Neural cell (in vitro differentiated cells): ENCODE results near the gene NRCAM. TPM values are rescaled to one million over a fixed set of nuclear protein-coding genes. Genes with fewer than 3 reads are reported as not detected.

Experiments
- H2AFZ ChIP-seq: fragments of 200-600, 300-800 bp; sonication (generic), shearing (Covaris generic); 2 replicates; pipeline ENCODE4 v1.6.0; 2014; ENCODE audit warnings: low read depth, mild to moderate bottlenecking, antibody characterized with exemption, low read length, moderate library complexity
- H3F3A ChIP-seq: fragments of 200-600 bp; shearing (Covaris generic); 2 replicates; pipeline ENCODE4 v1.6.1; 2016; ENCODE audit warnings: mild to moderate bottlenecking, moderate library complexity, mixed read lengths, antibody characterized with exemption, low read length; ENCODE audit not compliant: insufficient read depth, poor library complexity, severe bottlenecking
- H3K27ac ChIP-seq: fragments of 200-600, 300-800 bp; sonication (generic), shearing (Covaris generic); 2 replicates; pipeline ENCODE4 v1.5.1; 2014; ENCODE audit warnings: mild to moderate bottlenecking, low read length, moderate library complexity
- H3K27me3 ChIP-seq: fragments of 300-800, 200-600 bp; sonication (generic), shearing (Covaris generic); 2 replicates; pipeline ENCODE4 v1.6.0; 2014; ENCODE audit warnings: mild to moderate bottlenecking, low read depth, low read length, moderate library complexity; ENCODE audit not compliant: insufficient read depth
- H3K36me3 ChIP-seq: fragments of 300-800, 200-600 bp; sonication (generic), shearing (Covaris generic); 2 replicates; pipeline ENCODE4 v1.5.1; 2014; ENCODE audit warnings: mild to moderate bottlenecking, antibody characterized with exemption, low read length, moderate library complexity; ENCODE audit not compliant: insufficient read depth
- H3K4me2 ChIP-seq: fragments of 300-800, 200-600 bp; sonication (generic), shearing (Covaris generic); 2 replicates; pipeline ENCODE4 v1.6.0; 2014; ENCODE audit warnings: mild to moderate bottlenecking, low read length
- H3K4me3 ChIP-seq: fragments of 300-800, 200-600 bp; sonication (generic), shearing (Covaris generic); 2 replicates; pipeline ENCODE4 v1.5.1; 2014; ENCODE audit warnings: mild to moderate bottlenecking, low read length, moderate library complexity
- H3K79me2 ChIP-seq: fragments of 200-600 bp; shearing (Covaris generic); replicated peaks from 2 replicates; pipeline ENCODE4 v1.6.0; 2014; ENCODE audit warnings: mild to moderate bottlenecking, low read length, moderate library complexity; ENCODE audit not compliant: insufficient read depth
- H3K9ac ChIP-seq: fragments of 300-800, 200-600 bp; sonication (generic), shearing (Covaris generic); 2 replicates; pipeline ENCODE4 v1.6.1; 2016; ENCODE audit warnings: mild to moderate bottlenecking, low read length, mixed read lengths
- H3K9me2 ChIP-seq: fragments of 200-600 bp; shearing (Covaris generic); 2 replicates; pipeline ENCODE4 v1.6.1; 2016; ENCODE audit warnings: mild to moderate bottlenecking, low read length, mixed read lengths; ENCODE audit not compliant: insufficient read depth
- H3K9me3 ChIP-seq: fragments of 200-600, 300-800 bp; sonication (generic), shearing (Covaris generic); 2 replicates; pipeline ENCODE4 v1.6.1; 2016; ENCODE audit warnings: mild to moderate bottlenecking, mixed run types, low read length, moderate library complexity, mixed read lengths
- H4K20me1 ChIP-seq: fragments of 200-600 bp; shearing (Covaris generic); 2 replicates; pipeline ENCODE4 v1.6.1; 2016; ENCODE audit warnings: mild to moderate bottlenecking, mixed run types; ENCODE audit not compliant: insufficient read depth
- EP300 ChIP-seq: fragments of 450-650 bp; conservative IDR thresholded peaks from 2 replicates; pipeline ENCODE4 v1.6.1; 2014; ENCODE audit warnings: antibody characterized with exemption, mild to moderate bottlenecking, moderate library complexity; ENCODE audit not compliant: poor library complexity, severe bottlenecking
- EZH2 ChIP-seq: fragments of 200-600, 300-800 bp; shearing (Covaris generic), sonication (generic); IDR thresholded peaks from 2 replicates; pipeline ENCODE4 v1.6.1; 2014; ENCODE audit warnings: antibody characterized with exemption, low read length, borderline replicate concordance, mild to moderate bottlenecking; ENCODE audit not compliant: insufficient read depth, poor library complexity, severe bottlenecking
- POLR2AphosphoS5 ChIP-seq: IDR thresholded peaks from 2 replicates; pipeline ENCODE4 v1.6.1; 2012
- RAD21 ChIP-seq: fragments of 450-650 bp; conservative IDR thresholded peaks from 2 replicates; pipeline ENCODE4 v1.6.1; 2014; ENCODE audit warnings: antibody characterized with exemption, mild to moderate bottlenecking, moderate library complexity
- SMC3 ChIP-seq: fragments of 450-650 bp; conservative IDR thresholded peaks from 2 replicates; pipeline ENCODE4 v1.6.1; 2014; ENCODE audit warnings: antibody characterized with exemption, mild to moderate bottlenecking, moderate library complexity; ENCODE audit not compliant: poor library complexity
- TAF1 ChIP-seq: IDR thresholded peaks from 2 replicates; pipeline ENCODE4 v1.6.1; 2012; ENCODE audit warnings: low read depth
- polyA plus RNA-seq: library from polyadenylated mRNA; depleted of rRNA; stranded (reverse); fragments of >200 nt; gene quantifications from 2 replicates; pipeline ENCODE4 v1.2.3, GENCODE V29; 2014
- TF ChIP-seq, protein P1 (sequence below): fragments of 450-650 bp; IDR thresholded peaks from 2 replicates; pipeline ENCODE4 v1.5.1; 2014; ENCODE audit warnings: antibody characterized with exemption, mild to moderate bottlenecking, moderate library complexity; ENCODE audit not compliant: poor library complexity, severe bottlenecking
- TF ChIP-seq, protein P2 (sequence below): IDR thresholded peaks from 2 replicates; pipeline ENCODE4 v1.6.1; 2012; ENCODE audit warnings: borderline replicate concordance

The NRCAM gene
- polyA plus RNA-seq, 1 donor from 2014 or later: 90.9 TPM

- Histone ChIP-seq H2AFZ (no peak overlapping the region), H3F3A (no peaks in the 10 kb centered on the region), H3K9ac (no peak overlapping the region), H3K9me2 (no peaks in the 10 kb centered on the region), H3K9me3 (no peaks in the 10 kb centered on the region), H3K27ac (no peak overlapping the region), H3K27me3 (no peaks in the 10 kb centered on the region), H3K79me2 (peaks cover 66% of the 10 kb centered on the region), H3K36me3 (no peaks in the 10 kb centered on the region), H3K4me2 (no peak overlapping the region), H3K4me3 (no peak overlapping the region), H4K20me1 (no peaks in the 10 kb centered on the region)
- TF ChIP-seq, protein P1, sequence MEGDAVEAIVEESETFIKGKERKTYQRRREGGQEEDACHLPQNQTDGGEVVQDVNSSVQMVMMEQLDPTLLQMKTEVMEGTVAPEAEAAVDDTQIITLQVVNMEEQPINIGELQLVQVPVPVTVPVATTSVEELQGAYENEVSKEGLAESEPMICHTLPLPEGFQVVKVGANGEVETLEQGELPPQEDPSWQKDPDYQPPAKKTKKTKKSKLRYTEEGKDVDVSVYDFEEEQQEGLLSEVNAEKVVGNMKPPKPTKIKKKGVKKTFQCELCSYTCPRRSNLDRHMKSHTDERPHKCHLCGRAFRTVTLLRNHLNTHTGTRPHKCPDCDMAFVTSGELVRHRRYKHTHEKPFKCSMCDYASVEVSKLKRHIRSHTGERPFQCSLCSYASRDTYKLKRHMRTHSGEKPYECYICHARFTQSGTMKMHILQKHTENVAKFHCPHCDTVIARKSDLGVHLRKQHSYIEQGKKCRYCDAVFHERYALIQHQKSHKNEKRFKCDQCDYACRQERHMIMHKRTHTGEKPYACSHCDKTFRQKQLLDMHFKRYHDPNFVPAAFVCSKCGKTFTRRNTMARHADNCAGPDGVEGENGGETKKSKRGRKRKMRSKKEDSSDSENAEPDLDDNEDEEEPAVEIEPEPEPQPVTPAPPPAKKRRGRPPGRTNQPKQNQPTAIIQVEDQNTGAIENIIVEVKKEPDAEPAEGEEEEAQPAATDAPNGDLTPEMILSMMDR: no peak
- no peak for TF ChIP-seq SMC3
- TF ChIP-seq EP300: no peak
- TF ChIP-seq, protein P2, sequence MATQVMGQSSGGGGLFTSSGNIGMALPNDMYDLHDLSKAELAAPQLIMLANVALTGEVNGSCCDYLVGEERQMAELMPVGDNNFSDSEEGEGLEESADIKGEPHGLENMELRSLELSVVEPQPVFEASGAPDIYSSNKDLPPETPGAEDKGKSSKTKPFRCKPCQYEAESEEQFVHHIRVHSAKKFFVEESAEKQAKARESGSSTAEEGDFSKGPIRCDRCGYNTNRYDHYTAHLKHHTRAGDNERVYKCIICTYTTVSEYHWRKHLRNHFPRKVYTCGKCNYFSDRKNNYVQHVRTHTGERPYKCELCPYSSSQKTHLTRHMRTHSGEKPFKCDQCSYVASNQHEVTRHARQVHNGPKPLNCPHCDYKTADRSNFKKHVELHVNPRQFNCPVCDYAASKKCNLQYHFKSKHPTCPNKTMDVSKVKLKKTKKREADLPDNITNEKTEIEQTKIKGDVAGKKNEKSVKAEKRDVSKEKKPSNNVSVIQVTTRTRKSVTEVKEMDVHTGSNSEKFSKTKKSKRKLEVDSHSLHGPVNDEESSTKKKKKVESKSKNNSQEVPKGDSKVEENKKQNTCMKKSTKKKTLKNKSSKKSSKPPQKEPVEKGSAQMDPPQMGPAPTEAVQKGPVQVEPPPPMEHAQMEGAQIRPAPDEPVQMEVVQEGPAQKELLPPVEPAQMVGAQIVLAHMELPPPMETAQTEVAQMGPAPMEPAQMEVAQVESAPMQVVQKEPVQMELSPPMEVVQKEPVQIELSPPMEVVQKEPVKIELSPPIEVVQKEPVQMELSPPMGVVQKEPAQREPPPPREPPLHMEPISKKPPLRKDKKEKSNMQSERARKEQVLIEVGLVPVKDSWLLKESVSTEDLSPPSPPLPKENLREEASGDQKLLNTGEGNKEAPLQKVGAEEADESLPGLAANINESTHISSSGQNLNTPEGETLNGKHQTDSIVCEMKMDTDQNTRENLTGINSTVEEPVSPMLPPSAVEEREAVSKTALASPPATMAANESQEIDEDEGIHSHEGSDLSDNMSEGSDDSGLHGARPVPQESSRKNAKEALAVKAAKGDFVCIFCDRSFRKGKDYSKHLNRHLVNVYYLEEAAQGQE: no peak
- TF ChIP-seq TAF1: no peak
- TF ChIP-seq RAD21: no peak
Measured at GRCh38 chr7:108440613-108441012, 15.6 kb downstream of the NRCAM start.

DNA sequence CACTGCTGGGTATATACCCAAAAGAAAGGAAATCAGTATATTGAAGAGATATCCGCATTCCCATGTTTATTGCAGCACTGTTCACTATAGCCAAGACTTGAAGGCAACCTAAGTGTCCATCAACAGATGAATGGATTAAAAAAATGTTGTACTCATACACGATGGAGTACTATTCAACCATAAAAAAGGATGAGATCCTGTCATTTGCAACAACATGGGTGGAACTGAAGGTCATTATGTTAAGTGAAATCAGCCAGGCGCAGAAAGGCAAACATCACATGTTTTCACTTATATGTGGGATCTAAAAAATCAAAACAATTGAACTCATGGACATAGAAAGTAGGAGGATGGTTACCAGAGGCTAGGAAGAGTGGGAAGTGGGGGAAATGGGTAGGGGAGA lies 19.3 kb downstream of the NRCAM start:
- no peaks in the 10 kb centered on the region for H3K9me2 ChIP-seq
- H3K27me3 ChIP-seq: no peaks in the 10 kb centered on the region
- no peaks in the 10 kb centered on the region for H3K9me3 ChIP-seq
- H3K9ac ChIP-seq: no peak overlapping the region
- no peaks in the 10 kb centered on the region for H4K20me1 ChIP-seq
- TF ChIP-seq, protein P1: no peak
- TF ChIP-seq EP300 (no peak), POLR2AphosphoS5 (no peak), RAD21 (no peak), EZH2 (no peak), TAF1 (no peak)
- TF ChIP-seq, protein P2: no peak
- no peak overlapping the region for H2AFZ ChIP-seq
- H3K79me2 ChIP-seq: peaks cover 60% of the 10 kb centered on the region
- H3K4me2 ChIP-seq: no peak overlapping the region
- H3F3A ChIP-seq: no peaks in the 10 kb centered on the region
- H3K27ac ChIP-seq: no peak overlapping the region
- H3K4me3 ChIP-seq: no peak overlapping the region
- H3K36me3 ChIP-seq: no peaks in the 10 kb centered on the region
